ENCODE measurements around the gene BCL2.
"Not testable (repeated sequence)": the region's sequence is repeated elsewhere in the genome, so short reads cannot be mapped to it uniquely, and the experiment has no call there.

BCL2 gene

GRCh38 chr18:63198098-63198760, 121.3 kb downstream of the BCL2 start:
- ATAC-seq: no peak

DNA sequence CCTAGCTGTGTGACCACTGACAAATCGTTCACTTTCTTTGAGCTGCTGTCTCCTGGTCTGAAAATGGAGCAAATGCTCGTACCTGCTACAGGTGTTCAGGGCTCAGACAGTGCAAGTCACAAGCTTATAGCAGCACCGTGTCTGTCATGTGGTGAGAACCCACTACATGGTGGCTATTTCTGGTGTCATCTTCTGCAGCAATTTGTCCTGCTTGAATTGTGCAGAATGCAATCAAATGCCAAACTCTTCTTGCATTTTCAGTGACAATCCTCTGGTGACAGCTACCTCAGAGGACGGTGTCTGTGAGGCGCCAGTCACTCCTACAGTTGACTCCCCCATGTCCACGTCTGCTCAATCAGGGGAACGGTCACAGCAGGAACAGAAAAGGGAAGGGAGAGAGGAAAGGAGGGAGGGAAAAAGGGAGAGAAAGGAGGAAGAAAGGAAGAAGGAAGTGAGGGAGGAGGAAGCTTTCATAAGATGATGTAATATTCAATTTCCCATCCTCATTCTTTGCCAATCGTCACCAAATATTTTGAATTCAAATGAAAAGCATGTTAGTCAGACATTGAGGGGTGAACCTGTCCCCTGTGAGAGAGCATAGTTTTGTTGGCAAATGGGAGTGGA, 122.2 kb downstream of the BCL2 start:
- peak in 1 of 2 donors; percentile 4 for ATAC-seq

GRCh38 chr18:63195326-63196159, 124.0 kb downstream of the BCL2 start:
- no peak for ATAC-seq

DNA sequence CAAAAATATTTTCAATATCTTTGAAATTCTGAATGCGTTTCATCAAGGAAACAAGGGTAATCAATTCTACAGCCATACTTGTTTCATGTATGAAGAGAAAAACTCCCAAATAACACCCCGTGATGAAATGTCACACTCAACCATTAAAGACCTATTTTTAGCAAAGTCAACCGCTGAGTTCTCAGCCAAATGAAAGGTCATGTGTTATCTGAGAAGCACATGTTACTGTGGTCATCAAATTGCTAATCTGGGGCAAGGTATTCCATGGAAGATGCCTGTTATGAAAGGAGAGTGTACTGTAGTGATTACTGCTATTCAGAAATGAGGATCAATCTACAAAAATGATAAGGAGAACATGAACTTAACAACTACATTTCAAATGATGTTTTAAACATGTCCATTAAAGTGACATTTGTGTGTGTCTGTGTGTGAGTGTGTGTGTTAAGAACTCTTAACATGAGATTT, 126.7 kb downstream of the BCL2 start:
- ATAC-seq: peak; percentile 44 to 52

GRCh38 chr18:63192126-63192884, 127.3 kb downstream of the BCL2 start:
- ATAC-seq: no peak

GRCh38 chr18:63191413-63191812, 128.2 kb downstream of the BCL2 start:
- ATAC-seq: no peak

GRCh38 chr18:63190838-63191237, 128.7 kb downstream of the BCL2 start:
- not testable (repeated sequence) for ATAC-seq

- ATAC-seq: no peak
Observed at GRCh38 chr18:63189817-63190216, 129.8 kb downstream of the BCL2 start.

GRCh38 chr18:63189041-63189440, 130.5 kb downstream of the BCL2 start:
- no peak for ATAC-seq

- ATAC-seq: no peak
Observed at GRCh38 chr18:63187791-63188460, 131.6 kb downstream of the BCL2 start.

DNA sequence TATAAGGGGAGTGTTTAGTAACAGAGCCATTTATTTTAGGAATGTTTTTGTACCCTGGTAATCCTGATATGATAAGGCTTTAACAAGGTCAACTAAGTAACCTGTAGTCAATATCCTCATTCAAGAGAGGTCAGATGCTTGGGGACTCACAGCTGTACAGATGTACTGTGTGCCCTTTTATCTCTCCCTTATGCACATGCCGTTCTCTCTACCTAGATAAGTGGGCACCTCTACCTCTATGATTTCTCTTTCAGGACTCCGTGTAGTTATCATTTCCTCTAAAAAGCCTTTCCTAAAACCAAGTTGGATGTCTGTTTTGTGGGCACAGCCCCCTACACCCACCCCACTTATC, 132.4 kb downstream of the BCL2 start:
- ATAC-seq: no peak

DNA sequence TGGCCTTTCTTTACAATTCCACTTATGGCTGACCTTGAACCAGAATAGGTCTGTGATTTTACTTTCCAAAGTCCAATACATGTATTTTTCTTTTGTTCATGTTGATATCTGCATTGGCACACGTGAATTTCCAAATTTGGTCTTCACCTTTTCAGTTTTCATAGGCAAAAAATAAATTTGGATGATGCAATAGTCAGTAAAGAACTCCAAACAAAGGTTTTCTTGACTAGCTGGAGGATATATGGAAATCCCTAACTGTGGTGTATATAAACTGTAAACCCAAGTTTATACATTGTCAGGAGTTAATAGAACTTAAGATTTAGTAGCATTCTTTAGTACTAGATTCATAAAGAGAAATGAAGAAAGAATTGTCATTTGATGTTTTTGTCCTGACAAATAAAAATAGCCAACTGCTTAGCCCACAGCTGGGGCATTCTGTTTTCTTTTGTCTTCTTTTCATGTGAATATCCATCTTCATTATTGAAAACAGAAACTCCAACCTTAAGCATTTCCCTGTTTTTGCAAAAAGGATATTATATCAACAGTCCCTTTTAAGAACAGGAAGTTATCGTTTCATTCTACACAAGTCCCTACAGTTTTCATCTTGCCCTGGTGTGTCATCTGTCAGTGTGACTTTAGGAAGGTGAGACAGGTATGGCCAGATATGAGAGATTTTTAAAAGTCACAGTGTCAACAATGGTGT, 132.9 kb downstream of the BCL2 start:
- ATAC-seq: no peak

DNA sequence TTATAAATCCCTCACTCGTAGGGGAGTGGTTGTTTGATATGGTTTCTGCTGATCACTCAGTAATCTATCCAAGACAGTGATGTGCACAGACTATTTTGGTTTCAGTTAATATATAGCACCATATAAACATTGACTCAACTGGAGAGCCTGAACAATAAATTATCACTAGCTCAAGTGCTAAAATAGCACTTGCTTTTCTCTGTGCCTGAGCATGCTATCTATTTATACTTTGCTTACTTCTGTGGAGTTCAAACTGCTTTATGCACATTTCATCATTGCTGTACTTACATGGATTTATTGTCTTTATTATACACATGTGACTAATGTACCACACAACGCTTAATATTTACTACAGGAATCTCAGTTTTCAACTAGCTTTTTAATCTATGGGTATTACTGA, 133.6 kb downstream of the BCL2 start:
- peak; percentile 49 to 62 for ATAC-seq

GRCh38 chr18:63183952-63184770, 135.4 kb downstream of the BCL2 start:
- ATAC-seq: no peak

DNA sequence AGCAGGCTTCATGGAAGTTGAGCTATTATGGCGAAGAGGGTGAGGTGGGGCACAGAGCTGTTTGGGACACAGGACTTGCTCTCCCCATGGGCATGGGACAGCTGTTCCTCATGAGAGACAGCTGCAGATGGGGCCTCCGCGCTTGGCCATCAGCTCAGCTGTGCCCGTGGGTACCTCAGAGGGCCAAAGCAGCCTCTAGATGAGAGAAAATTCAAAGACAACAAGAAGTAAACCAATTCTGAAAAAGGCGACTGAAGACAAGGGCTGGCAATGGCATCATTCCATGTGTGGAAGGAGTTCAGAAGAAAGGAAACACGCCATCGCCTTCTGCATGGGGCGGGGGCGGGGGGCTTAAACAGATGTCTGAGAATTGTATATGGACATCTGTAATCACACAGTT, 136.2 kb downstream of the BCL2 start:
- no peak for ATAC-seq

- no peak for ATAC-seq
Observed at GRCh38 chr18:63182861-63183260, 136.7 kb downstream of the BCL2 start.

- ATAC-seq: no peak
Observed at GRCh38 chr18:63182310-63182772, 137.2 kb downstream of the BCL2 start.

DNA sequence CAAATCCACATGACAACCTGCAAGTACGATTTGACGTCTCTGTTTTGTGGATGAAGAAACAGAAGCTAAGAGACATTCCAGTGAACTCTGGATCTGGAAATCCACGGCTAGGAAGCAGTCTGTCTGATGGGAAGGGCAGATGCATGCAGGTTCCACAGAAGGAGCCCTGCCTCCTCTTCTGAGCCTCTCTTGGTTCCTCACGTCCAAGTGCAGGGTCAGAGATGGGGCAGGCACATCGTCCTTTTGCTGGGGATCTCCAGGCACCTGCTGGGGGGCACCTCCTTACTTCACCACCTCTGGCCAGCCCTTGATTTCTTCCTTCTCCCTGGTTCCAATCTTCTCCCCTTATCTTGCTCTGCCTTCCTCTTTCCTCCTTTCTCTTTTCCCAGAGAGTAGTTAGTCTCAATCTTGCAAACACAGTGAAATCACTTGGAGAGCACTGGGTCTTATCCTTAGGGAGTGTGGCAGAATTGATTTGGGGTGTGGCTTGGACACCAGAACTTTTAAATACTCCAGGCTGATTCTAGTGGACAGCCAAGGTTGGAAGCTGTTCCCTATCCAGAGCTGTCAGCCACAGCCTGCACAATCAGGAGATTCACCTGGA, 137.8 kb downstream of the BCL2 start:
- no peak for ATAC-seq

- ATAC-seq: peak; percentile 26 to 55
Observed at GRCh38 chr18:63180971-63181376, 138.6 kb downstream of the BCL2 start.

DNA sequence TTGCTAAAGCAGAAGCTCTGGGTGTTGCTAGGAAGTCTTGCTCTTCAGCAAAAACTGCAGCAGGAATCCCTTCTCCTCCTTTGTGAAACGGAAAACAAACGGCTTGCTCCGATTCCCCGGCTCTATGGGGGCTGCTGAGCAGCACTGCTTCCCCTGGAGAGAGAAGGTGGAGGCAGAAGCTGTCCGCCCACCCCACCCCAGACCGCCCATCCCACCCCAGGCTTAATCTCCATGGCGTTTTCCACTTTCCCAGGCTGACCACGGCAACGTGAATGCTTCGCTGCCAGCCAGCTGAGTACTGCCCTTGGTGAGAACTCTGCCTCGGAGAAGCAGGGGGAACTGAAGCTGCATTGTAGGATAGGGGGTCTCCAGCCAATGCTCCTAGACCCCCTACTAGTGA, 139.2 kb downstream of the BCL2 start:
- no peak for ATAC-seq

Data from activated CD4-positive, CD25-positive, alpha-beta regulatory T cell treated with anti-CD3 and anti-CD28 coated beads, Interleukin-2, amount 50 U/mL, for 24 hours (primary cell).